Measurements from ENCODE around the gene FOXO6. TPM values are rescaled to one million over a fixed set of nuclear protein-coding genes. Genes with fewer than 3 reads are reported as not detected.

FOXO6 gene
- total RNA-seq, 1 donor from 2014 or later, result 9.9 TPM

- Mint-ChIP-seq H3K36me3 (no peaks in the 10 kb centered on the region), H3K27me3 (peaks cover 23% of the 10 kb centered on the region), H3K4me3 (no peak overlapping the region)
Measured at GRCh38 chr1:41401899-41402298, 40.7 kb downstream of the FOXO6 start.

DNA sequence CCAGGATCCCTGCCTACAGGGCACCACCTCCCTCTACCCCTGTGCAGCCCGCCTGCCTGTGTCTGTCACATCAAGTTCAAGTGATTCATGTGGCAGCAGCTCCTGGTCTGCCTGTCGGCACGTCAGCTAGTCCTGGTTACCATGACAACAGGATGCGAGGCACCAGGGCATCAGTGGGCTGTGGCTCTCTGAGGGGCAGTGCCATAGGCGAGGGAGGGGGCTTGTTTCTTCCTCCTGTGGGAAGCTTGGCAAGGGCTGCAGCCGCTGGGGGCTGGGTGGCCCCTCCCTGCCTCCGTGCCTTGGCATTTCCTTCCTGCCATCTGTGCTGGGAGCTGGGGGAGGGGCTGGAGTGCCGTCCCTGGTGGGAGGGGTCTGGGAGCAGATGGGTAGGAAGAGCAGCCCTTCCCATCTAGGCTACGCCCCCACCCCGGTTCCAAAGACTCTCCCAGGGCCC is 43.1 kb downstream of the FOXO6 start:
- no peak for DNase-seq (ENCODE audit: extremely low spot score, unreplicated experiment)
- H3K36me3 Mint-ChIP-seq, result no peaks in the 10 kb centered on the region
- peaks cover 4% of the 10 kb centered on the region for H3K9me3 Mint-ChIP-seq
- no peak overlapping the region for H3K4me3 Mint-ChIP-seq
- peaks cover 36% of the 10 kb centered on the region for H3K27me3 Mint-ChIP-seq
- TF ChIP-seq CTCF (conservative IDR thresholded peaks at IDR 0.05), result no peak
- H3K4me1 Mint-ChIP-seq (ENCODE audit: unreplicated experiment), result peaks cover 9% of the 10 kb centered on the region
- no peak overlapping the region for H3K27ac Mint-ChIP-seq

More at GRCh38 chr1:41401899-41402298, 40.7 kb downstream of the FOXO6 start:
- DNase-seq (ENCODE audit: extremely low spot score, unreplicated experiment), result no peak
- no peak for TF ChIP-seq CTCF (conservative IDR thresholded peaks at IDR 0.05)
- Mint-ChIP-seq H3K27ac (no peak overlapping the region), H3K4me1 (ENCODE audit: unreplicated experiment) (peaks cover 19% of the 10 kb centered on the region), H3K9me3 (peaks cover 4% of the 10 kb centered on the region)

GRCh38 chr1:41407664-41408252 is 46.5 kb downstream of the FOXO6 start:
- peaks cover 26% of the 10 kb centered on the region for H3K27me3 Mint-ChIP-seq
- peaks cover 9% of the 10 kb centered on the region for H3K4me1 Mint-ChIP-seq (ENCODE audit: unreplicated experiment)
- no peaks in the 10 kb centered on the region for H3K36me3 Mint-ChIP-seq
- no peak for TF ChIP-seq CTCF (conservative IDR thresholded peaks at IDR 0.05)
- no peak overlapping the region for H3K27ac Mint-ChIP-seq
- no peak overlapping the region for H3K4me3 Mint-ChIP-seq
- DNase-seq (ENCODE audit: extremely low spot score, unreplicated experiment), result no peak
- H3K9me3 Mint-ChIP-seq, result no peaks in the 10 kb centered on the region

GRCh38 chr1:41408691-41409090 is 47.5 kb downstream of the FOXO6 start:
- Mint-ChIP-seq H3K9me3 (no peaks in the 10 kb centered on the region), H3K27me3 (peaks cover 20% of the 10 kb centered on the region), H3K4me1 (ENCODE audit: unreplicated experiment) (peaks cover 9% of the 10 kb centered on the region), H3K27ac (no peak overlapping the region), H3K36me3 (no peaks in the 10 kb centered on the region), H3K4me3 (no peak overlapping the region)
- no peak for DNase-seq (ENCODE audit: extremely low spot score, unreplicated experiment)
- TF ChIP-seq CTCF (conservative IDR thresholded peaks at IDR 0.05), result no peak

- H3K9me3 Mint-ChIP-seq, result no peaks in the 10 kb centered on the region
- no peaks in the 10 kb centered on the region for H3K36me3 Mint-ChIP-seq
- no peak for DNase-seq (ENCODE audit: extremely low spot score, unreplicated experiment)
- H3K4me3 Mint-ChIP-seq, result no peak overlapping the region
- peaks cover 17% of the 10 kb centered on the region for H3K27me3 Mint-ChIP-seq
- H3K4me1 Mint-ChIP-seq (ENCODE audit: unreplicated experiment), result peaks cover 9% of the 10 kb centered on the region
- no peak overlapping the region for H3K27ac Mint-ChIP-seq
- no peak for TF ChIP-seq CTCF (conservative IDR thresholded peaks at IDR 0.05)
Measured at GRCh38 chr1:41409825-41410224, 48.6 kb downstream of the FOXO6 start.
